HCT116 (cell line): Measurements from ENCODE around the gene SLC6A3. TPM values are rescaled to one million over a fixed set of nuclear protein-coding genes. Genes with fewer than 3 reads are reported as not detected.
A peak's percentile ranks its signal among the peaks of the same experiment; 100 is the strongest.

ENCODE experiments used
- ATAC-seq: fragments of 200-7000 bp; cut with Tn5 transposase; 2 replicates; pipeline ENCODE4 v1.9.1; 2020; ENCODE audit warnings: mild to moderate bottlenecking, moderate library complexity
- BruUV-seq: library from RNA; stranded (reverse); fragments of 400-500 nt; replicated peaks from 2 replicates; lab custom pipeline; 2021; lab: Mats Ljungman, UMichigan
- CTCF ChIA-PET: fragments of 300-600 bp; sonication (Branson Sonifier 250); formaldehyde crosslinking; loops from one replicate; lab custom pipeline; 2021; ENCODE audit warnings: antibody characterized with exemption; lab: Charles Lee
- POLR2A ChIA-PET: fragments of 300-600, 350-600 bp; sonication (Branson Sonifier 250); formaldehyde crosslinking; loops from one replicate; lab custom pipeline; 2021; ENCODE audit warnings: antibody characterized with exemption; lab: Charles Lee
- RAD21 ChIA-PET, 2 experiments: fragments of 300-600 bp; sonication (Branson Sonifier 250); formaldehyde crosslinking; loops; one replicate each; lab custom pipeline; 2023; ENCODE audit warnings: low total read pairs in 2 of 2; ENCODE audit not compliant: uncharacterized antibody in 2 of 2, unreplicated experiment in 2 of 2, low non-redundant PET in 1 of 2; lab: Charles Lee
- DNase-seq: peaks from one replicate; pipeline ENCODE4 v3.0.0-alpha.2; 2010; ENCODE audit warnings: low read depth, low spot score
- H2AFZ ChIP-seq: fragments of 200-600 bp; shearing (Covaris generic), sonication (generic); 2 replicates; pipeline ENCODE4 v1.6.1; 2017; ENCODE audit warnings: low read depth, mixed run types, mixed read lengths, antibody characterized with exemption, low read length; ENCODE audit not compliant: poor library complexity, severe bottlenecking
- H3K27ac ChIP-seq: 2 replicates; pipeline ENCODE4 v1.5.1; 2012; ENCODE audit warnings: low read depth, low read length
- H3K27me3 ChIP-seq: fragments of 200-600 bp; sonication (generic); 2 replicates; pipeline ENCODE4 v1.6.1; 2016; ENCODE audit warnings: mixed run types, low read length, mixed read lengths; ENCODE audit not compliant: insufficient read depth
- H3K36me3 ChIP-seq, 2 experiments: fragments of 200-500 bp in 1 of 2; fragments of 200-600 bp in 1 of 2; sonication (Bioruptor generic) in 1 of 2; sonication (generic) in 1 of 2; 2 replicates each; pipeline versions ENCODE4 v1.5.1 to v1.6.1; 2014 to 2016; ENCODE audit warnings: low read length in 2 of 2, inconsistent platforms in 1 of 2, mixed read lengths in 1 of 2, mixed run types in 1 of 2; ENCODE audit not compliant: insufficient read depth in 2 of 2, control insufficient read depth in 1 of 2
- H3K4me1 ChIP-seq, 2 experiments: fragments of 200-600 bp in 1 of 2; sonication (generic) in 1 of 2; 2 replicates each; pipeline versions ENCODE4 v1.5.1 to v1.6.1; 2012 to 2017; ENCODE audit warnings: low read length in 2 of 2, inconsistent platforms in 1 of 2, mild to moderate bottlenecking in 1 of 2, mixed read lengths in 1 of 2, mixed run types in 1 of 2, moderate library complexity in 1 of 2; ENCODE audit not compliant: insufficient read depth in 2 of 2, control insufficient read depth in 1 of 2
- H3K4me2 ChIP-seq: fragments of 200-600 bp; sonication (generic); 2 replicates; pipeline ENCODE4 v1.6.1; 2017; ENCODE audit warnings: mixed run types, low read length, mixed read lengths
- H3K4me3 ChIP-seq, 2 experiments: fragments of 200-600 bp in 1 of 2; sonication (generic) in 1 of 2; replicated peaks in 1 of 2; 2 replicates each; pipeline ENCODE4 v1.5.1; 2011 to 2016; ENCODE audit warnings: low read length in 2 of 2, control low read depth in 1 of 2, low read depth in 1 of 2, mild to moderate bottlenecking in 1 of 2, mixed read lengths in 1 of 2, mixed run types in 1 of 2
- H3K79me2 ChIP-seq: fragments of 200-600 bp; sonication (generic); 2 replicates; pipeline ENCODE4 v1.6.1; 2017; ENCODE audit warnings: mild to moderate bottlenecking, mixed run types, low read length, moderate library complexity, mixed read lengths; ENCODE audit not compliant: insufficient read depth
- H3K9ac ChIP-seq: fragments of 200-600 bp; sonication (generic); 2 replicates; pipeline ENCODE4 v1.6.1; 2016; ENCODE audit warnings: low read length, mixed read lengths
- H3K9me2 ChIP-seq: fragments of 200-600 bp; sonication (generic), shearing (Covaris generic); 2 replicates; pipeline ENCODE4 v1.6.1; 2017; ENCODE audit warnings: mixed run types, mild to moderate bottlenecking, moderate library complexity; ENCODE audit not compliant: insufficient read depth
- H3K9me3 ChIP-seq, 2 experiments: fragments of 200-500 bp in 1 of 2; fragments of 200-600 bp in 1 of 2; sonication (Bioruptor generic) in 1 of 2; sonication (generic) in 1 of 2; 2 replicates each; pipeline ENCODE4 v1.6.1; 2014 to 2017; ENCODE audit warnings: low read length in 2 of 2, mixed read lengths in 2 of 2, inconsistent platforms in 1 of 2, low read depth in 1 of 2, mild to moderate bottlenecking in 1 of 2, mixed run types in 1 of 2, moderate library complexity in 1 of 2; ENCODE audit not compliant: control insufficient read depth in 1 of 2, insufficient read depth in 1 of 2
- H4K20me1 ChIP-seq: fragments of 200-600 bp; sonication (generic), shearing (Covaris generic); 2 replicates; pipeline ENCODE4 v1.6.1; 2017; ENCODE audit warnings: mixed run types, mild to moderate bottlenecking, moderate library complexity; ENCODE audit not compliant: insufficient read depth
- EGR1 ChIP-seq: IDR thresholded peaks from 2 replicates; pipeline ENCODE4 v1.6.1; 2012; ENCODE audit warnings: low read depth
- MAX ChIP-seq: IDR thresholded peaks from 2 replicates; pipeline ENCODE4 v1.6.1; 2012
- POLR2A ChIP-seq: IDR thresholded peaks from 2 replicates; pipeline ENCODE4 v1.7.0; 2011; ENCODE audit warnings: borderline replicate concordance; ENCODE audit not compliant: insufficient read depth, insufficient read length; ENCODE audit errors: extremely low read depth
- POLR2AphosphoS5 ChIP-seq: IDR thresholded peaks from 2 replicates; pipeline ENCODE4 v1.6.1; 2011; ENCODE audit warnings: mild to moderate bottlenecking, low read depth, low read length, moderate library complexity
- SIN3A ChIP-seq: IDR thresholded peaks from 2 replicates; pipeline ENCODE4 v1.6.1; 2012; ENCODE audit warnings: low read depth
- SP1 ChIP-seq: IDR thresholded peaks from 2 replicates; pipeline ENCODE4 v1.6.1; 2012; ENCODE audit warnings: low read depth
- SRF ChIP-seq: IDR thresholded peaks from 2 replicates; pipeline ENCODE4 v1.6.1; 2012; ENCODE audit warnings: low read depth
- YY1 ChIP-seq: IDR thresholded peaks from 2 replicates; pipeline ENCODE4 v1.6.1; 2011; ENCODE audit warnings: low read length, low read depth, moderate library complexity, mild to moderate bottlenecking; ENCODE audit not compliant: insufficient replicate concordance; ENCODE audit errors: extremely low read depth
- ZBTB33 ChIP-seq: IDR thresholded peaks from 2 replicates; pipeline ENCODE4 v1.6.1; 2011; ENCODE audit warnings: mild to moderate bottlenecking, low read length, moderate library complexity; ENCODE audit not compliant: insufficient replicate concordance; ENCODE audit errors: extremely low read depth
- intact Hi-C: fragments of 100-400 bp; cut with micrococcal nuclease; formaldehyde crosslinking; loops from 2 replicates; pipeline ENCODE4 v1.10.0; 2022
- total RNA-seq: library from RNA; stranded (reverse); gene quantifications from one replicate; pipeline ENCODE4 v1.2.1, GENCODE V29; 2021; ENCODE audit not compliant: unreplicated experiment
- TF ChIP-seq, protein P1 (sequence below): IDR thresholded peaks from 2 replicates; pipeline ENCODE4 v1.6.1; 2012; ENCODE audit warnings: low read depth

SLC6A3 gene
- total RNA-seq, 1 experiment from 2014 or later = not detected

DNA sequence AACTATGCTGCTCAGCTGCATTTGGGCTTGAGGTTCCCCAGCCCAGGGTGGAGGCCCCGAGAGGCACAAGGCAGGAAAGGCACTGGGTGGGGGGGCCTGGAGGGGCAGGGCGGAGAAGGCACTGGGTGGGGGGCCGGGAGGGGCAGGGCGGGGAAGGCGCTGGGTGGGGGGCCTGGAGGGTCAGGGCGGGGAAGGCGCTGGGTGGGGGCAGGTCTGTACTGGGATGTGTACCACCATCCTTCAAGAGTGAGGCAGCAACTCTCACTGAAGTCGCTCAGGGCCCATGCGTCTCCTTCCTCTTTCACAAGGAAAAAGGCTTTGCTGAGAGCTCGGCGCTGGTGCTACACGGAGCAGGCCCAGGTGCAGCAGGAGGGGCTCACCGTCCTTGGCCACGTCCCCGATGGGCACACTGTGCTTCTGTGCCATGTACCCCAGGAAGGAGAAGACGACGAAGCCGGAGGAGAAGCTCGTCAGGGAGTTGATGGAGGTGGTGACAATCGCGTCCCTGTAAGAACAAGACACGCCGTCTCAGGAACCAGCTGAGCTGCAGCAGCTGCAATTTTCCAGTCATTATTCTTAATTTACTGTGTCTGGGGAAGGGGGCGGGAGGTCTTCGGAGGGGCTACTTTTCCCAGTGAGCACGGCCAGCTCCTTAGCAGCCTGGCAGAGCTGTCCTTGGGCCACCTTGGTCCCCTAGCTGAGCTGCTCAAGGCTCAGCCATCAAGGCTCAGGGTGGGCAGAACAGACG lies 30.8 kb downstream of the SLC6A3 start:
- no peaks in the 10 kb centered on the region for H3K9me3 ChIP-seq
- H4K20me1 ChIP-seq = no peaks in the 10 kb centered on the region
- CTCF ChIA-PET = no interaction called here
- DNase-seq = no peak
- 0 out of 2 replicates have a peak, but pooled peaks have one; percentile 18 for ATAC-seq
- H3K4me3 ChIP-seq = no peak overlapping the region
- H3K4me2 ChIP-seq = no peak overlapping the region
- TF ChIP-seq ZBTB33 = no peak
- no peak for TF ChIP-seq SIN3A
- no peak for TF ChIP-seq MAX
- TF ChIP-seq YY1 = no peak
- no peak for TF ChIP-seq POLR2A
- no peak for TF ChIP-seq SP1
- TF ChIP-seq, protein P1, sequence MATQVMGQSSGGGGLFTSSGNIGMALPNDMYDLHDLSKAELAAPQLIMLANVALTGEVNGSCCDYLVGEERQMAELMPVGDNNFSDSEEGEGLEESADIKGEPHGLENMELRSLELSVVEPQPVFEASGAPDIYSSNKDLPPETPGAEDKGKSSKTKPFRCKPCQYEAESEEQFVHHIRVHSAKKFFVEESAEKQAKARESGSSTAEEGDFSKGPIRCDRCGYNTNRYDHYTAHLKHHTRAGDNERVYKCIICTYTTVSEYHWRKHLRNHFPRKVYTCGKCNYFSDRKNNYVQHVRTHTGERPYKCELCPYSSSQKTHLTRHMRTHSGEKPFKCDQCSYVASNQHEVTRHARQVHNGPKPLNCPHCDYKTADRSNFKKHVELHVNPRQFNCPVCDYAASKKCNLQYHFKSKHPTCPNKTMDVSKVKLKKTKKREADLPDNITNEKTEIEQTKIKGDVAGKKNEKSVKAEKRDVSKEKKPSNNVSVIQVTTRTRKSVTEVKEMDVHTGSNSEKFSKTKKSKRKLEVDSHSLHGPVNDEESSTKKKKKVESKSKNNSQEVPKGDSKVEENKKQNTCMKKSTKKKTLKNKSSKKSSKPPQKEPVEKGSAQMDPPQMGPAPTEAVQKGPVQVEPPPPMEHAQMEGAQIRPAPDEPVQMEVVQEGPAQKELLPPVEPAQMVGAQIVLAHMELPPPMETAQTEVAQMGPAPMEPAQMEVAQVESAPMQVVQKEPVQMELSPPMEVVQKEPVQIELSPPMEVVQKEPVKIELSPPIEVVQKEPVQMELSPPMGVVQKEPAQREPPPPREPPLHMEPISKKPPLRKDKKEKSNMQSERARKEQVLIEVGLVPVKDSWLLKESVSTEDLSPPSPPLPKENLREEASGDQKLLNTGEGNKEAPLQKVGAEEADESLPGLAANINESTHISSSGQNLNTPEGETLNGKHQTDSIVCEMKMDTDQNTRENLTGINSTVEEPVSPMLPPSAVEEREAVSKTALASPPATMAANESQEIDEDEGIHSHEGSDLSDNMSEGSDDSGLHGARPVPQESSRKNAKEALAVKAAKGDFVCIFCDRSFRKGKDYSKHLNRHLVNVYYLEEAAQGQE = no peak
- TF ChIP-seq SRF = no peak
- no peak for TF ChIP-seq EGR1
- no peak for TF ChIP-seq POLR2AphosphoS5
- RAD21 ChIA-PET = no interaction called here
- H3K79me2 ChIP-seq = no peaks in the 10 kb centered on the region
- no TSS peak for BruUV-seq
- no peaks in the 10 kb centered on the region for H3K36me3 ChIP-seq
- no peaks in the 10 kb centered on the region for H3K9me2 ChIP-seq
- no peak overlapping the region for H2AFZ ChIP-seq
- POLR2A ChIA-PET = no interaction called here
- no peaks in the 10 kb centered on the region for H3K27me3 ChIP-seq
- no peak overlapping the region for H3K9ac ChIP-seq
- intact Hi-C loops = no loop called here
- no peaks in the 10 kb centered on the region for H3K4me1 ChIP-seq
- H3K27ac ChIP-seq = no peak overlapping the region
